CMK (cell line): Measurements from ENCODE around the gene MMP14.
"Not testable (repeated sequence)": the region's sequence is repeated elsewhere in the genome, so short reads cannot be mapped to it uniquely, and the experiment has no call there.

Source experiments
- DNase-seq: peaks from one replicate; pipeline ENCODE4 v3.0.0-alpha.2; 2010; ENCODE audit warnings: low read depth

MMP14 gene

GRCh38 chr14:22814941-22815713, 21.3 kb upstream of the MMP14 start, which contains the start of gene SLC7A7:
TSS of gene SLC7A7 (minus strand) at chr14:22815435. CDS start at chr14:22813398, 2,037 bp downstream.
- DNase-seq = no peak

GRCh38 chr14:22819151-22819988, 17.0 kb upstream of the MMP14 start:
- no peak for DNase-seq

- no peak for DNase-seq
Observed at GRCh38 chr14:22820731-22821130, 15.7 kb upstream of the MMP14 start.

GRCh38 chr14:22821193-22822015, 15.0 kb upstream of the MMP14 start:
- DNase-seq = no peak

GRCh38 chr14:22822016-22822570, 14.3 kb upstream of the MMP14 start:
- no peak for DNase-seq

GRCh38 chr14:22822571-22823098, 13.8 kb upstream of the MMP14 start:
- peak; percentile 86 for DNase-seq

- no peak for DNase-seq
Observed at GRCh38 chr14:22824711-22825359, 11.6 kb upstream of the MMP14 start.

GRCh38 chr14:22829076-22829660, 7.2 kb upstream of the MMP14 start:
- DNase-seq = not testable (repeated sequence)

- peak; percentile 82 for DNase-seq
Observed at GRCh38 chr14:22829661-22830442, 6.5 kb upstream of the MMP14 start, which contains the start of gene MRPL52. TSS of gene MRPL52 (plus strand) at chr14:22829887. CDS start at chr14:22829913, 26 bp downstream.

GRCh38 chr14:22830443-22831010, 5.9 kb upstream of the MMP14 start:
- DNase-seq = no peak

GRCh38 chr14:22835505-22835904, 880 bp upstream of the MMP14 start:
- DNase-seq = no peak

- no peak for DNase-seq
Observed at GRCh38 chr14:22837114-22837749, 847 bp downstream of the MMP14 start.

- no peak for DNase-seq
Observed at GRCh38 chr14:22837750-22838538, 1.6 kb downstream of the MMP14 start.

- DNase-seq = no peak
Observed at GRCh38 chr14:22838631-22839041, 2.3 kb downstream of the MMP14 start.

GRCh38 chr14:22839159-22839779, 2.9 kb downstream of the MMP14 start:
- DNase-seq = no peak

- DNase-seq = no peak
Observed at GRCh38 chr14:22841311-22841710, 4.9 kb downstream of the MMP14 start.

- DNase-seq = no peak
Observed at GRCh38 chr14:22841769-22842168, 5.4 kb downstream of the MMP14 start.
